Activated CD4-positive, CD25-positive, alpha-beta regulatory T cell treated with anti-CD3 and anti-CD28 coated beads, Interleukin-2, amount 50 U/mL, for 72 hours (primary cell): ENCODE data around the gene ABCC8.

Source experiments
- DNase-seq: peaks from one replicate; pipeline ENCODE4 v3.0.0; 2021

ABCC8 gene

GRCh38 chr11:17476317-17477083 is at the start of gene ABCC8:
Gene ABCC8, minus strand, starts transcription at chr11:17476845. Its CDS starts 69 bp downstream, at chr11:17476776.
- no peak for DNase-seq

GRCh38 chr11:17526326-17526725 is 49.7 kb upstream of the ABCC8 start:
- no peak for DNase-seq

GRCh38 chr11:17525570-17525969 is 48.9 kb upstream of the ABCC8 start:
- no peak for DNase-seq

- no peak for DNase-seq
These were observed 47.6 kb upstream of the ABCC8 start for GRCh38 chr11:17524221-17524620.

GRCh38 chr11:17522655-17523054 is 46.0 kb upstream of the ABCC8 start:
- DNase-seq = no peak

GRCh38 chr11:17521106-17521900 is 44.7 kb upstream of the ABCC8 start:
- no peak for DNase-seq

GRCh38 chr11:17519061-17519885 is 42.6 kb upstream of the ABCC8 start:
- DNase-seq = no peak

GRCh38 chr11:17518366-17518765 is 41.7 kb upstream of the ABCC8 start:
- DNase-seq = no peak

GRCh38 chr11:17517186-17517585 is 40.5 kb upstream of the ABCC8 start:
- no peak for DNase-seq

- no peak for DNase-seq
These were observed 40.0 kb upstream of the ABCC8 start for GRCh38 chr11:17516551-17517150.

GRCh38 chr11:17515443-17516176 is 39.0 kb upstream of the ABCC8 start:
- DNase-seq = no peak

- DNase-seq = no peak
These were observed 37.8 kb upstream of the ABCC8 start for GRCh38 chr11:17514476-17514875.

- DNase-seq = no peak
These were observed 37.2 kb upstream of the ABCC8 start for GRCh38 chr11:17513853-17514252.

- no peak for DNase-seq
These were observed 35.5 kb upstream of the ABCC8 start for GRCh38 chr11:17512101-17512500.

GRCh38 chr11:17511571-17511970 is 34.9 kb upstream of the ABCC8 start:
- DNase-seq = no peak

- no peak for DNase-seq
These were observed 34.0 kb upstream of the ABCC8 start for GRCh38 chr11:17510507-17511206.

GRCh38 chr11:17508791-17509190 is 32.1 kb upstream of the ABCC8 start:
- no peak for DNase-seq

- DNase-seq = no peak
These were observed 31.7 kb upstream of the ABCC8 start for GRCh38 chr11:17508306-17508705.

- DNase-seq = no peak
These were observed 31.1 kb upstream of the ABCC8 start for GRCh38 chr11:17507773-17508172.

- DNase-seq = no peak
These were observed 30.3 kb upstream of the ABCC8 start for GRCh38 chr11:17506942-17507341.

- no peak for DNase-seq
These were observed 29.7 kb upstream of the ABCC8 start for GRCh38 chr11:17506314-17506713.

- DNase-seq = no peak
These were observed 28.5 kb upstream of the ABCC8 start for GRCh38 chr11:17505146-17505545.
